CD4-positive, alpha-beta T cell treated with Interferon alpha-2 for 1 hour (primary cell): ENCODE measurements around the gene CPNE4.

Experiments
- DNase-seq, 2 donors: peaks; one replicate each; pipeline ENCODE4 v3.0.0-alpha.2; 2020 to 2022

The CPNE4 gene

GRCh38 chr3:131568460-131568859 is 466.4 kb downstream of the CPNE4 start:
- DNase-seq = no peak

GRCh38 chr3:131564812-131565211 is 470.0 kb downstream of the CPNE4 start:
- no peak for DNase-seq

GRCh38 chr3:131561511-131561910 is 473.3 kb downstream of the CPNE4 start:
- no peak for DNase-seq

GRCh38 chr3:131560795-131561194 is 474.0 kb downstream of the CPNE4 start:
- no peak for DNase-seq

- DNase-seq = no peak
Observed at GRCh38 chr3:131555456-131555855, 479.4 kb downstream of the CPNE4 start.

- no peak for DNase-seq
Observed at GRCh38 chr3:131553495-131554247, 481.1 kb downstream of the CPNE4 start.

GRCh38 chr3:131551761-131552160 is 483.1 kb downstream of the CPNE4 start:
- no peak for DNase-seq

GRCh38 chr3:131550562-131551465 is 484.0 kb downstream of the CPNE4 start:
- DNase-seq = no peak

- DNase-seq = no peak
Observed at GRCh38 chr3:131549340-131549739, 485.5 kb downstream of the CPNE4 start.

GRCh38 chr3:131547585-131547984 is 487.2 kb downstream of the CPNE4 start:
- no peak for DNase-seq

- no peak for DNase-seq
Observed at GRCh38 chr3:131546441-131546840, 488.4 kb downstream of the CPNE4 start.

- no peak for DNase-seq
Observed at GRCh38 chr3:131544557-131544956, 490.3 kb downstream of the CPNE4 start.

GRCh38 chr3:131543714-131544113 is 491.1 kb downstream of the CPNE4 start:
- no peak for DNase-seq

GRCh38 chr3:131541288-131541687 is 493.5 kb downstream of the CPNE4 start:
- DNase-seq = no peak

- no peak for DNase-seq
Observed at GRCh38 chr3:131540821-131541220, 494.0 kb downstream of the CPNE4 start.

- no peak for DNase-seq
Observed at GRCh38 chr3:131540143-131540542, 494.7 kb downstream of the CPNE4 start.

GRCh38 chr3:131538968-131539367 is 495.8 kb downstream of the CPNE4 start:
- no peak for DNase-seq

GRCh38 chr3:131537531-131537930 is 497.3 kb downstream of the CPNE4 start:
- DNase-seq = no peak

GRCh38 chr3:131535596-131535995 is 499.2 kb downstream of the CPNE4 start:
- no peak for DNase-seq

GRCh38 chr3:131535131-131535530 is 499.7 kb downstream of the CPNE4 start:
- no peak for DNase-seq

- no peak for DNase-seq
Observed at GRCh38 chr3:131532645-131533044, 502.2 kb downstream of the CPNE4 start.

- DNase-seq = no peak
Observed at GRCh38 chr3:131530843-131531242, 504.0 kb downstream of the CPNE4 start.

- DNase-seq = no peak
Observed at GRCh38 chr3:131530388-131530787, 504.4 kb downstream of the CPNE4 start.

GRCh38 chr3:131526801-131527347 is 507.9 kb downstream of the CPNE4 start:
- DNase-seq = no peak
